BE2C (cell line): ENCODE data around the gene CLDN7.
A peak's percentile ranks its signal among the peaks of the same experiment; 100 is the strongest.

Experiments used
- DNase-seq: peaks from one replicate; pipeline ENCODE4 v3.0.0-alpha.2; 2020
- H3K27me3 ChIP-seq: fragments of 250-450 bp; sonication (Bioruptor Pico); 2 replicates; pipeline ENCODE4 v1.5.1; 2020; ENCODE audit warnings: mild to moderate bottlenecking
- H3K36me3 ChIP-seq: fragments of 250-450 bp; sonication (Bioruptor Pico); 2 replicates; pipeline ENCODE4 v1.5.1; 2020; ENCODE audit warnings: mild to moderate bottlenecking
- H3K4me1 ChIP-seq: fragments of 250-450 bp; sonication (Bioruptor Pico); 2 replicates; pipeline ENCODE4 v1.5.1; 2020
- H3K4me3 ChIP-seq: 2 replicates; pipeline ENCODE4 v1.5.1; 2011; ENCODE audit warnings: low read depth, low read length
- H3K9me3 ChIP-seq: fragments of 250-450 bp; sonication (Bioruptor Pico); 2 replicates; pipeline ENCODE4 v1.5.1; 2020
- CTCF ChIP-seq: IDR thresholded peaks from 2 replicates; pipeline ENCODE4 v1.5.1; 2012; ENCODE audit warnings: mild to moderate bottlenecking, low read depth, low read length

CLDN7 gene

DNA sequence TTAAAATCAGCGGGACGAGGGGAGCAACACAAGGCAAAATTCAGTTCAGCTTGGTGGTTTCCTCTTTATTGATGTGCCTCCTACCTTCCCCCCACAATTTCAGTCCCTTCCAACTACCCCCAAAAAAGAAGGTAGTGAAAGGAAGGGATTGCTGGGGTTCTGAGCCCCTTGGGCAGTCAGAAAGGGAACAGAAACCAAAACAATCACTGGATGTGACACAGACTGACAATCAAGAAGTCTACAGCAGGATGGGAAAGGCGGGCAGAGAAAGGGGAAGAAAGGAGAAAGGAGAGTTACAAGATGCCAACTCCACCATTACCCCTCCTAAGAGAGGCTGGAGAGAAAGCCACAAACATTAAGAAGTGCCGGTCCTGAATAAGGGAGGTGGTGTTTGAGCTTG lies 21.9 kb downstream of the CLDN7 start:
- TF ChIP-seq CTCF: no peak
- DNase-seq: no peak
- H3K4me3 ChIP-seq: peak overlapping the region; percentile 82

DNA sequence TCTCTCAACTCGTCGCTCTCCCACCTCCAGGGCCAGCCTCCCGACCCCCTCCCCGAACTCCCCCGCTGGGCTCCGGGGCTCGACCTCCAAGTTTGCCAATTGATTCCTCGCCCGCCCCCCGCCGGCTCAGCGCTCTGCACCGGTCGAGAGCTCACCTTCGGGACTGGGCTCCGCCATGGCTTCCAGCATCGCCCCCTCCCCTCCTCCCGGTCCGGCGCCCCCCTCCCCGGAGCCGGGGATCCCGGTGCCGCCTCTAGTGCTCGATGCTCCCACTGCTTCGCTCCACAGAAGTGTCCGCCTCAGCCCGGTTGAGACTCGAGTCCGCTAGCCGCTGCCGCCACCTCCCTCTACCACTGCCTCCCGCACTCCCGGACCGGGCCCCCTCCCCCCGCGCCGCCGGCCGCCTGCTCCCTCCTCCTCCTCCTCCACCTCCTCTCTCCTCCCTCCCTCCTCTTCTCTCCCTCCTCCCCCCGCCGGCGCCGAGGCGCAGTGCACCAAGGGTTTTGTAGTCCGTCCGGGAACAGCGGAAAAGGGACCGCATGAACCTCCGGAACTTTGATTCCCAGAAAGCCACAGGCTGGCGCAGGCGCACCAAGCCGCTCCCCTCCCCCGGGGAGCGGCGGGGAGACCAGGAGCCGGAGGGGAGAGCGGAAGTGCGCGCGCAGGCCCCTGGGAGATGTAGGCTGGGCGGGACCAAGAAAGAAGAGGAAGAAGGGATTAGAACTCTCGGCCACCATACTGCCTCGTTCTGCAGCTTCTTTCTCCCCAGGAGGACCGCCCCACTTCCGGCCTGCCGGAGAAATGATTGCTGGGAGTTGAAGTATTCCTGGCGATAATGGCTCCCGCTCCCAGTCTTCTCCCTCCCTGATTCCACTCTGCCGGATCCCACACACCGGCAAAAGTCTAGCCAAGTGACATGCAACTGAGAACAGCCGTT lies 22.9 kb downstream of the CLDN7 start, which contains the start of gene PHF23:
TSS of gene PHF23 (minus strand) at position 367 of the 937 bp plus-strand sequence. CDS start at position 189, 178 bp downstream.
- peak within 1 kb of the TSS; percentile 82 for H3K4me3 ChIP-seq
- H3K36me3 ChIP-seq: peaks cover 25% of the 10 kb centered on the region
- H3K4me1 ChIP-seq: no peaks in the 10 kb centered on the region
- no peaks in the 10 kb centered on the region for H3K27me3 ChIP-seq
- no peak for TF ChIP-seq CTCF
- peak; percentile 93 for DNase-seq
- no peaks in the 10 kb centered on the region for H3K9me3 ChIP-seq

More for the DNA sequence above, 21.9 kb downstream of the CLDN7 start:
- Histone ChIP-seq H3K36me3 (peaks cover 25% of the 10 kb centered on the region), H3K9me3 (no peaks in the 10 kb centered on the region), H3K4me1 (no peaks in the 10 kb centered on the region), H3K27me3 (no peaks in the 10 kb centered on the region)

DNA sequence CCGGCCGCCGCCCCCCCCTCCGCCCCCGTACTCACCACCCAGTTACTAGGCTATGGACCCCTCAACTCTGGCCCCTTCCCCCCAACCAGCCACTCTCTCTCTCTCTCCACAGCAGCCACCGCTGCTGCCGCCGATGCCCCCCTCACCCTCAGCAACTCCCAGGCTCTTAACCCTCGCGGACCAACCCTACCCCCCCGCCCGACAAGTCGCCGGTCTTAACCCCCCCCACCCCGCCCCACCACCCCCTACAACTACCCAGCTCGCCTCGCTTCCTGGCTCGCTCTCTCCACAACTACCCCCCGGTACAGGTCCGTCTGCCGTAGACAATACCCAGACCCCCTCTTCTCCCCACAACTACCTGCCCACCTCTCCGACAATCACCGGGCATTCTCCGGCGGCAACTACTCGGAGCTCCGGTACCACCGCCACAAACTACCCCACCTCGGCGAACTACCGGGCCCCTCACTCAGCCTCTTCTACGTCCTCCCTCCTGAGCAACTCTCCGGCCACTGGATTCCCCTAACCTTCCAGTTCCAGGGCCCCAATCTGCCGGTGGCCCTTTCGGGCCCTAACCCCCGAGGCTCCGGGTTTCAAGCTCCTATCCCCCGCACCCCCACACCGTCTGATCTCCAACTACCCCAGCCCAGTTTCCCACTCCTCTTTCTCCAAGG lies 23.7 kb downstream of the CLDN7 start:
- DNase-seq: no peak
- TF ChIP-seq CTCF: no peak
- Histone ChIP-seq H3K9me3 (no peaks in the 10 kb centered on the region), H3K4me1 (no peaks in the 10 kb centered on the region), H3K4me3 (peak overlapping the region; percentile 78), H3K27me3 (no peaks in the 10 kb centered on the region), H3K36me3 (peaks cover 25% of the 10 kb centered on the region)

DNA sequence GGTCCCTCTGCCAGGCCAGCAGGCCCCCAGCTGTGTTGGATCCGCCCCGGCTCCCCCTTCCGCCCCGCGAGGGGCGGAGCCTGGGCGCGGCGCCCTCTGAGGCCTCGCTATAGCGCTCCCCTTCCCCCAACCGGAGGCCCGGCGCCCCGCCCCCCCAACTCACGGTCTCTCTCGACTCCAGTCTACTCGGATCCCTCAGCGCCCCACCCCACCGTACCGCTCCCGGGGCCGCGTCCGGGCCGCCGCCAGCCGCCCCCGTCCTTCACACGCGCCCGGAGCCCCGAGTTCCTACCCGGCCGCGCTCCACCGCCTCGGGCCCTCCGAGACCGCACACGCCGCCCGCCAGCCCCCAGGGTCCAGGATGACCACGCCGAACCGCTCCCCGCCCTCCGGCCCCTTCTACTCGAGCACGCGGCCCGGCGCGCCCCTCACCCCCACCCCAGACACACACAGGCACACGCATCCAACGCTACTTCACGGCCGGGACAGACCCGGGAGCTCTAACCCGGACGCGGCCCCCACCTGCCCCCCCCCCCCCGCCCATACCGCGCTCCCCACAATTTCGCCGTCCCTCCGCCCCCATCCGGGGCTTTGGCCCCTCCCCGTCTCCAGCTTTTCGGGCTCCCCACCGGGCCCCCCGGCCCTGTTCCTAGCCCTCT lies 24.4 kb downstream of the CLDN7 start:
- H3K9me3 ChIP-seq: no peaks in the 10 kb centered on the region
- peaks cover 25% of the 10 kb centered on the region for H3K36me3 ChIP-seq
- no peaks in the 10 kb centered on the region for H3K27me3 ChIP-seq
- TF ChIP-seq CTCF: no peak
- peak overlapping the region; percentile 78 for H3K4me3 ChIP-seq
- DNase-seq: peak; percentile 63
- H3K4me1 ChIP-seq: no peaks in the 10 kb centered on the region

GRCh38 chr17:7237266-7237760 lies 25.0 kb downstream of the CLDN7 start:
- TF ChIP-seq CTCF: no peak
- no peak for DNase-seq
- no peaks in the 10 kb centered on the region for H3K4me1 ChIP-seq
- H3K27me3 ChIP-seq: no peaks in the 10 kb centered on the region
- H3K9me3 ChIP-seq: no peaks in the 10 kb centered on the region
- peak overlapping the region; percentile 78 for H3K4me3 ChIP-seq
- H3K36me3 ChIP-seq: peaks cover 25% of the 10 kb centered on the region
